ENCODE data around the gene PSAP.

DNA sequence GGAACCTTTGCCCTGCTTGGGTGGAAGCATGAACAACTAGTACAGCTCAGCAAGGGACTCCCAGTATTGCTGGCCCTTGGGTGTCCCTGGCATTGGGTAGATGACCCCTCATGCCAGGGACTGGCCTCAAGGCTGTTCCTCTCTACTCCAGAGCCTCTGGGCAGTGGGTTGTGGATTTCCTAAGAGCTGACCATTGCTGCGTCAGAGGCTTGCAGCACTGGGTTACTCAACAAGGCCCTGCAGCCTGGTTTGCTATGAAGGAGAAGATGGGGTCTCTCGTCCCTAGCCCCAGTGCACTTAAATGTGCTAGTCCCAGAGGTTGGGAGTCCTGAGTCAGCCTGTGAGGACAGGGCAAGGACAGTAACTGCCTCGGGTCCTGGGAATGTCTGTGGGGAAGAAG, 80.3 kb downstream of the PSAP start:
- TF ChIP-seq, protein P1, sequence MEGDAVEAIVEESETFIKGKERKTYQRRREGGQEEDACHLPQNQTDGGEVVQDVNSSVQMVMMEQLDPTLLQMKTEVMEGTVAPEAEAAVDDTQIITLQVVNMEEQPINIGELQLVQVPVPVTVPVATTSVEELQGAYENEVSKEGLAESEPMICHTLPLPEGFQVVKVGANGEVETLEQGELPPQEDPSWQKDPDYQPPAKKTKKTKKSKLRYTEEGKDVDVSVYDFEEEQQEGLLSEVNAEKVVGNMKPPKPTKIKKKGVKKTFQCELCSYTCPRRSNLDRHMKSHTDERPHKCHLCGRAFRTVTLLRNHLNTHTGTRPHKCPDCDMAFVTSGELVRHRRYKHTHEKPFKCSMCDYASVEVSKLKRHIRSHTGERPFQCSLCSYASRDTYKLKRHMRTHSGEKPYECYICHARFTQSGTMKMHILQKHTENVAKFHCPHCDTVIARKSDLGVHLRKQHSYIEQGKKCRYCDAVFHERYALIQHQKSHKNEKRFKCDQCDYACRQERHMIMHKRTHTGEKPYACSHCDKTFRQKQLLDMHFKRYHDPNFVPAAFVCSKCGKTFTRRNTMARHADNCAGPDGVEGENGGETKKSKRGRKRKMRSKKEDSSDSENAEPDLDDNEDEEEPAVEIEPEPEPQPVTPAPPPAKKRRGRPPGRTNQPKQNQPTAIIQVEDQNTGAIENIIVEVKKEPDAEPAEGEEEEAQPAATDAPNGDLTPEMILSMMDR (IDR thresholded peaks at IDR 0.05; ENCODE audit: insufficient read depth, low read length, poor library complexity, severe bottlenecking): no peak
- TF ChIP-seq EZH2phosphoT487 (conservative IDR thresholded peaks at IDR 0.05; ENCODE audit: low read length): no peak

All from SU-DHL-6 (cell line).